ENCODE results near the gene GOLGA6A. TPM values are rescaled to one million over a fixed set of nuclear protein-coding genes. Genes with fewer than 3 reads are reported as not detected.

The GOLGA6A gene
- total RNA-seq, 2 experiments from 2014 or later, result 0.14 to 0.84 TPM

DNA sequence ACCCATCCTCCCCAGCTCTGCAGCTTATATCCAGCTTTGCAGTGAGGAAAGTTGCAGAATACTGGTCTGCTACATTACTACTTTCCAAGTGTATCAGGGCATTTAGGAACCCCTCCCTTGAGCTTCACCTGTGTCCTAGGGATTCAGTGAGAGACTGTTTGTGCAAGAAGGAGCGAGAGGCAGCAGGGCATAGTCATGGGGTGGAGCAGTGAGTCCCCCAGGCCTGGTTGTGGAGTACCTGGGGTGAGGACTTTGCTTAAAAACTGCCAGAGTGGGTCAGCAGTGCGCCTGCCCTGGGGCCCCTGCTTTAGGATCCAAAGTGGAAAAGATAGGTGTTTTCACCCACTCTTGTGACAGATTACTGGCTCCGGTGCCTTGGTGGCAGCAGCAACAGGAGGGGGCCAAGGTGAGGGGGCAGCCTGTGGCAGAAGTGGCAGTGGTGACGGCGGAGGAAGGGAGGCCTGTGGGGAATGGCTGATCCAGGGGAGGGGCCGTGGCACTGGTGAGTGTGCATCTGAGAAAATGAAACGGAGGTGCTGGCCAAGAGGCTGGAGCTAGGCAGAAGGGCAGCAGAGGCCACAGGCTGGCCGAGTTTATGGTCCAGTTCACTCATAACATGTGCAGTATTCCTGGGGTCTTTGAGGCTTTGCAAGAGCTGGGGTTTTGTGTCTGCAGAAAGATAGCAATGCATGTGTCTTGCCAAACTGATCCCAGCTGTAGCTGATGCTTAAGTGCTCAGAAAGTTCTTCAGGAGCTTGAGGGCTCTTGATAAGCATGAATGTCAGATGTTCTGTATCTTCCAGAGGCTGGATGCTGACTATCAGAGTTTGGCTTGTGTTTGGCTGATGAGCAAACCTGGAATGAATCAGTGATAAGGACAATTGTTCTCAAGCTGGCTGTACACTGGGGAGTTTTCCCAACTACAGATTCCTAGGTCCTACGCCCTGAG lies 43.4 kb downstream of the GOLGA6A start:
- Mint-ChIP-seq H3K4me3 (no peak overlapping the region), H3K27me3 (ENCODE audit: low read depth) (no peaks in the 10 kb centered on the region), H3K27ac (no peak overlapping the region), H3K4me1 (ENCODE audit: low read depth) (no peaks in the 10 kb centered on the region), H3K9me3 (no peaks in the 10 kb centered on the region), H3K36me3 (ENCODE audit: low read depth) (peaks cover 19% of the 10 kb centered on the region)
- intact Hi-C loops (cut with micrococcal nuclease), result no loop called here
- no peak for DNase-seq
- CTCF ChIA-PET, result interaction anchor here (1.1 to 4.0 kb wide), 4 partner anchors 10 to 66 kb away, joined by 3 to 29 read pairs (median 6); no protein-coding TSS in a partner anchor

DNA sequence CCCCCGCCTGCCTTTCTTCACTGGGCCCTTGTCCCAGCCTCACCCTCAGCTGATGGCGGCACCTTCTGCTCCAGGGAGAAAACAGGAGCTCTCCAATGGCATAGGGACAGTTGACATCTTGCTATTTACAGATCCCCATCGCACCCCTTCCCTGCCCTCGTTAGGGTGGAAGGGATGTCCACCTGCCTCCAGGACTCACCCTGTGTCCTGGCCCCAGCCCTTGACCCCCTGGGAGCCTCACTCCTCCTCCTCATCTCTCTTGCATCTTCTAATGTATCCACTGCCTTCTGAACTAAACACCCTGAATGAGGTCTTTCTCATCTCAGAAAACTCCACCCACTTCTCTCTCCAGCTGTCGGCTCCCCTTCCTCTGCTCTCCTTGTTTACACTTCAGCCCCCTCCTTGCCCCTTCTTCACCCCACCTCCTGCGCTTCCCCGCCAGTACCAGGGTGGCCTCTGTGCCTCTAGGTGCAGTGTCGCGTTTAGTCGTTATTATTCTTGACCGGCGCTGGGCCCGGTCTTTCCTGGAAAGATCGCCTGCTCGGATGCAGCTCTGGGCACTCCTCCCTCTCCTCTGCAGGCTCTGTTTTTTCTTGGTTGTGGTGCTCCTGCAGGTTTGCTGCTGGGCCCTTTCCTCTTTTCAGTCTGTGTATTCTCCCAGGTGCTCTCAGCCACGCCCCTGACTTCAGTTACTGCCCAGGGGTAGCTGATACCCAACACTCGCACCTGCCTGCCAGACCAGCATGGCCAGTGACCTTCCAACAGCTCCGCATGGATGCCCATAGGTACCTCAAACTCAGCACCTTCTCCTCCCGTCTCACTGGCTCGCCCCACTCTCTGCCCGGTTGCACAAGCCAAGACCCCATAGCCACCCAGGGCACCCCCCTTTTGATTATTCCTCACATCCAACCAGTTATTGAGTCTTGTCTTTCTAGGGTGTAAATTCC lies 44.9 kb downstream of the GOLGA6A start:
- H3K36me3 Mint-ChIP-seq (ENCODE audit: low read depth), result peaks cover 18% of the 10 kb centered on the region
- CTCF ChIA-PET, result interaction anchor here (1.1 to 4.0 kb wide), 6 partner anchors 10 to 86 kb away, joined by 3 to 29 read pairs (median 9); no protein-coding TSS in a partner anchor

DNA sequence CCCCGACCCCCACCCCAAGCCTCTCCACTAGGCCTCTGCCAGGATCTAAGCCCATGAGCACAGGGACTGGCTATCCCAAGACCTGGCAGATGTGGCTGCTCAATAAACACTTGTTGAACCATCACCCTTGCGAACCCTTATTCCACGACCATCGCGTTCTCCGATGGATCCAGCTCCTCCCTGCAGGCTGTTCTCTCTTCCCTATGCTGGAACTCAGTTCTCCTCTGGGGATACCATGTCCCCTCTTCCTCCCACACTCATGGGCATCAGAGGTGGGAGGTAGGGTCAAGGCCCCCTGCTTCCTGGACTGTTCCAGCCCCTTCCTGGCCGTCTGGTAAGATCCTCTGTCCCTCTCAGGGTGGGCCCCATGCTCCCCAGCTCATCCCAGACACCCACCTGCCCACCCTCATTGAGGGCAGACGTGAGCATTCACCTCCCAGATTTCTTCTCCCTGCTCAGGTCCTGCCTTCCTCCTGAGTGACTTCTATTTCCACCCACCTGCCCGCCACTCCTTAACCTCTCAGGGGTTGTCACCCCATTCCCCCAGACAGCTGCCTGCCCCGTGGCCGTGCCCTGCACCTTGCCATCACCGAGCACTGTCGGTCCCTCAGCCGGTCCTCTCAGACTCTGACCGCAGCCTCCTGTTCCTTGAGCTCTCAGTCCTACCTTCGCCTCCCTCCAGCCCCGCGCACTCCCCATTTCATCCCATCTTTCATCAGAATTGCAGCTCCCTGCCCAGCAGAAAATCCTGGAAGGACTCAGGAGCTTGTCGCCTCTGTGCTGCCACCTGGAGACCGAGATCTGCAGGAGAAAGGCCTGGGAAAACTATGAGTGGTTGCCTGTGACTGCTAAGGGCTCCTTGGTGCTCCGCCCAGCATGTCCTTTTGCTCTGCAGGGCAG lies 45.8 kb downstream of the GOLGA6A start:
- H3K4me1 Mint-ChIP-seq (ENCODE audit: low read depth), result no peaks in the 10 kb centered on the region
- no peaks in the 10 kb centered on the region for H3K27me3 Mint-ChIP-seq (ENCODE audit: low read depth)
- no peak overlapping the region for H3K4me3 Mint-ChIP-seq
- H3K27ac Mint-ChIP-seq, result peak overlapping the region; percentile 10
- H3K36me3 Mint-ChIP-seq (ENCODE audit: low read depth), result peaks cover 18% of the 10 kb centered on the region
- CTCF ChIA-PET, result interaction anchor here (0.7 to 2.5 kb wide), 5 partner anchors 11 to 85 kb away, joined by 4 to 20 read pairs (median 5); partner anchors contain the start of gene PML
- H3K9me3 Mint-ChIP-seq, result no peaks in the 10 kb centered on the region
- DNase-seq, result peak; percentile 25
- intact Hi-C loops (cut with micrococcal nuclease), result loop anchor here (1.0 kb wide), 1 partner anchor 63 kb away; no protein-coding TSS in a partner anchor

More for the DNA sequence above, 44.9 kb downstream of the GOLGA6A start:
- no peaks in the 10 kb centered on the region for H3K27me3 Mint-ChIP-seq (ENCODE audit: low read depth)
- no peaks in the 10 kb centered on the region for H3K4me1 Mint-ChIP-seq (ENCODE audit: low read depth)
- no peaks in the 10 kb centered on the region for H3K9me3 Mint-ChIP-seq
- H3K27ac Mint-ChIP-seq, result no peak overlapping the region
- no peak for DNase-seq
- intact Hi-C loops (cut with micrococcal nuclease), result loop anchor here (1.0 kb wide), 1 partner anchor 64 kb away; no protein-coding TSS in a partner anchor
- H3K4me3 Mint-ChIP-seq, result no peak overlapping the region

DNA sequence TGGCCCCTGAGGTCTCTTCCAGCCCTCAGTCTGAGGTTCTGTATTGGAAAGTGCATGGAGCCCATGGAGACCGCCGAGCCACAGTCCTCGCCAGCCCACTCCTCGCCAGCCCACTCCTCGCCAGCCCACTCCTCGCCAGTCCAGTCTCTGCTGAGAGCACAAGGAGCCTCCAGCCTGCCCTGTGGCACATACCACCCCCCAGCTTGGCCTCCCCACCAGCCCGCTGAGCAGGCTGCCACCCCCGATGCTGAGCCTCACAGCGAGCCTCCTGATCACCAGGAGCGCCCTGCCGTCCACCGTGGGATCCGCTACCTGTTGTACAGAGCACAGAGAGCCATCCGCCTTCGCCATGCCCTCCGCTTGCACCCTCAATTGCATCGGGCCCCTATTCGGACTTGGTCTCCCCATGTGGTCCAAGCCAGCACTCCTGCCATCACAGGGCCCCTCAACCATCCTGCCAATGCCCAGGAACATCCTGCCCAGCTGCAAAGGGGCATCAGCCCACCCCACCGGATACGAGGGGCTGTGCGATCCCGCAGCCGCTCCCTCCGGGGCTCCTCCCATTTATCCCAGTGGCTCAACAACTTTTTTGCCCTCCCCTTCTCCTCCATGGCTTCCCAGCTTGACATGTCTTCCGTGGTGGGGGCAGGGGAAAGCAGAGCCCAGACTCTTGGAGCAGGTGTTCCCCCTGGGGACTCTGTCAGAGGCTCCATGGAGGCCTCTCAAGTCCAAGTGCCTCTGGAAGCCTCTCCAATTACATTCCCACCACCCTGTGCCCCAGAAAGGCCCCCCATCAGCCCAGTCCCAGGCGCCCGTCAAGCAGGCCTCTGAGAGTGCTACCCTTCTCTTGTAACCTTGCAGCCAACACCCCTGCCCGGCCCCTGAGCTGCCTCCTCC lies 47.0 kb downstream of the GOLGA6A start:
- no peaks in the 10 kb centered on the region for H3K4me1 Mint-ChIP-seq (ENCODE audit: low read depth)
- intact Hi-C loops (cut with micrococcal nuclease), result no loop called here
- no peaks in the 10 kb centered on the region for H3K9me3 Mint-ChIP-seq
- peaks cover 20% of the 10 kb centered on the region for H3K36me3 Mint-ChIP-seq (ENCODE audit: low read depth)
- H3K27me3 Mint-ChIP-seq (ENCODE audit: low read depth), result no peaks in the 10 kb centered on the region
- CTCF ChIA-PET, result interaction anchor here (0.6 to 1.7 kb wide), 4 partner anchors 41 to 65 kb away, joined by 3 to 20 read pairs (median 5); partner anchors contain the start of gene PML
- no peak for DNase-seq
- H3K4me3 Mint-ChIP-seq, result no peak overlapping the region
- no peak overlapping the region for H3K27ac Mint-ChIP-seq

DNA sequence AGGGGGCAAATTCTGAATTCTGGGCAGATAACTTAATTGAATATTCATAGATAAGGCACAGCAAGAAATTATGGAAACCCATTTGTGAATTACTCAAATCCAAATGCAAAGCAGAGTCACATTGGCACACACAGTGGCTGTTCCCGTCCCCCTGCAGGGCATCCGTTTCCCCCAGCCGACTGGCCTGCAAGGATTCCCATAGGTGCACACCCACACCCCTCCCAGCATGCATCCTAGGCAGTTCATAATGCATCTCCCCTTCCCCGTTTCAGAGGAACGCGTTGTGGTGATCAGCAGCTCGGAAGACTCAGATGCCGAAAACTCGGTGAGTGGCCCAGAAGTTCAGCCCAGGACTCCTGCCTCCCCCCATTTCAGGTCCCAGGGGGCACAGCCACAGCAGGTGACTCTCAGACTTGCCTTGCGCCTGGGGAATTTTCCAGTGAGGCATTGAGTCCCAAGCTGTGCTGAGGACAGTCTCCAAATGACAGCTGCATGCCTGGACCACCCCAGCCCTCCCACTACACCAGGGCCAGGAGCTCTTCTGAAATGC lies 48.1 kb downstream of the GOLGA6A start:
- no peaks in the 10 kb centered on the region for H3K4me1 Mint-ChIP-seq (ENCODE audit: low read depth)
- H3K4me3 Mint-ChIP-seq, result no peak overlapping the region
- H3K9me3 Mint-ChIP-seq, result no peaks in the 10 kb centered on the region
- peaks cover 18% of the 10 kb centered on the region for H3K36me3 Mint-ChIP-seq (ENCODE audit: low read depth)
- no peak overlapping the region for H3K27ac Mint-ChIP-seq
- CTCF ChIA-PET, result interaction anchor here (0.6 to 1.0 kb wide), 2 partner anchors 62 to 64 kb away, joined by 3 to 5 read pairs; no protein-coding TSS in a partner anchor
- no peaks in the 10 kb centered on the region for H3K27me3 Mint-ChIP-seq (ENCODE audit: low read depth)
- intact Hi-C loops (cut with micrococcal nuclease), result no loop called here
- no peak for DNase-seq

DNA sequence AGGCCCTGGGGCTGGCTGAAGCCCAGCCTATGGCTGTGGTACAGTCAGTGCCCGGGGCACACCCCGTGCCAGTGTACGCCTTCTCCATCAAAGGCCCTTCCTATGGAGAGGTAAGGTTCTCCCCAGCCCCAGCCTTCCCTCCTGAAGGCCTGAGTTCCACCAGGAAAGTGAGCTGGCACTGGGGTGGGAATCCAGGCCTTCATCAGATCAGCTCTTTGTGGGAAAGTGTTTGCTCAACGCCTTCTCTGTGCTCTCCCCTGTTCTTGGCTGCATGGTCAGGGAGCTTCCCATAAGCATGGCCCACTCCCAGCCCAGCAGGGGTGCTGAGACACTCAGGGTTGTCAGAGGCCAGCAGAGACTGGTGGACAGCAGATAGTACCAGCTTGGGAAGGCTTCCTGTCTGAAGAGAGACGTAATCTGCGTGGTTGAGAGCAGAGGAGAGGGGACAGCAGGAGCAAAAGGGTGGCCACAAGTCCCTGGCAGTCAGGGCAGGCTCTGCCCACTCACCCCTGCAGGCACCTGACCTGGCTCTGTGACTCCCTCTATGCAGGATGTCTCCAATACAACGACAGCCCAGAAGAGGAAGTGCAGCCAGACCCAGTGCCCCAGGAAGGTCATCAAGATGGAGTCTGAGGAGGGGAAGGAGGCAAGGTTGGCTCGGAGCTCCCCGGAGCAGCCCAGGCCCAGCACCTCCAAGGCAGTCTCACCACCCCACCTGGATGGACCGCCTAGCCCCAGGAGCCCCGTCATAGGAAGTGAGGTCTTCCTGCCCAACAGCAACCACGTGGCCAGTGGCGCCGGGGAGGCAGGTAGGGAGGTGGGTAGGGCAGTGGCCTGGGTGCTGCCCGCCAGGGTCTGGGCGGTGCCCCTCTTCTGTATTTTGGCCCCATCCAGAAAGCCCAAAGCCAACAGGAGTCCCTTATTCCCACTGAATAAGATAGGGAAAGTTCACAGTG lies 49.5 kb downstream of the GOLGA6A start:
- no peak for DNase-seq
- CTCF ChIA-PET, result no interaction called here
- no peak overlapping the region for H3K4me3 Mint-ChIP-seq
- H3K9me3 Mint-ChIP-seq, result no peaks in the 10 kb centered on the region
- H3K4me1 Mint-ChIP-seq (ENCODE audit: low read depth), result no peaks in the 10 kb centered on the region
- no peaks in the 10 kb centered on the region for H3K27me3 Mint-ChIP-seq (ENCODE audit: low read depth)
- H3K27ac Mint-ChIP-seq, result no peak overlapping the region
- H3K36me3 Mint-ChIP-seq (ENCODE audit: low read depth), result peaks cover 21% of the 10 kb centered on the region
- intact Hi-C loops (cut with micrococcal nuclease), result no loop called here

DNA sequence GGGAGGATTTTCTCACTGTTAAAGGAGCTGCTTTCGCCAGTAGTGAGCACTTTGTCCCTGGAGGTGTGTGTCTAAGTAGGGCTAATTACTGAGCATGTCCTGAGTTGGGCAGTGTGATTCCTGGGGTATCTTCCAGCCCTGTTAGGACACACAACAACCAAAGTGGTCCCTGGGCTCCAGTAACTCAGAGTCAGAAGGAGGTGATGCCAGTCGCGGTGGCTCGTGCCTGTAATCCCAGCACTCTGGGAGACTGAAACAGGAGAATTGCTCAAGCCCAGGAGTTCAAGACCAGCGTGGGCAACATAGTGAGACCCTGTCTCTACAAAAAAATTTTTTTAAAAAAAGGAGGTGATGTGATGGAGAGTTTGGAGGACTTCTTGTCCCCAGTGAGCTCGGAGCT lies 50.3 kb downstream of the GOLGA6A start:
- no peaks in the 10 kb centered on the region for H3K4me1 Mint-ChIP-seq (ENCODE audit: low read depth)
- no peaks in the 10 kb centered on the region for H3K27me3 Mint-ChIP-seq (ENCODE audit: low read depth)
- H3K4me3 Mint-ChIP-seq, result no peak overlapping the region
- DNase-seq, result no peak
- intact Hi-C loops (cut with micrococcal nuclease), result no loop called here
- peaks cover 21% of the 10 kb centered on the region for H3K36me3 Mint-ChIP-seq (ENCODE audit: low read depth)
- H3K27ac Mint-ChIP-seq, result no peak overlapping the region
- H3K9me3 Mint-ChIP-seq, result no peaks in the 10 kb centered on the region
- CTCF ChIA-PET, result interaction anchor here (0.7 kb wide), 1 partner anchor 82 kb away, joined by 3 read pairs; no protein-coding TSS in a partner anchor

DNA sequence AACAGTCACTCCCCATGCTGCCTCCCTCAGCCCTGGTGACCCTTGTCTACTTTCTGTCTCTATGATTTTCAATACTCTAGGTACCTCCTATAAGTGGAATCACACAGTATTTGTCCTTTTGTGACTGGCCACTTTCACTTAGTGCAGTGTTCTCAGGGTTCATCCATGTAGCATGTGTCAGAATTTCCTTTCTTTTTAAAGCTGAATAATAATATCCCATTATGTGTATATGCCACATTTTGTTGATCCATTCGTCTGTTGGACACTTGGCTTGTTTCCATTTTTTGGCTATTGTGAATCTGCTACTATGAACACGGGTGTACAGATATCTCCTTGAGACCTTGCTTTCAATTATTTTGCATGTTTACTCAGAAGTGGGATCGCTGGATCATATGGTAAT lies 53.7 kb downstream of the GOLGA6A start:
- CTCF ChIA-PET, result interaction anchor here (0.7 kb wide), 1 partner anchor 249 kb away, joined by 4 read pairs; no protein-coding TSS in a partner anchor
- Mint-ChIP-seq H3K9me3 (no peaks in the 10 kb centered on the region), H3K36me3 (ENCODE audit: low read depth) (peaks cover 7% of the 10 kb centered on the region), H3K27me3 (ENCODE audit: low read depth) (no peaks in the 10 kb centered on the region), H3K4me3 (no peak overlapping the region), H3K4me1 (ENCODE audit: low read depth) (peaks cover under 1% of the 10 kb centered on the region), H3K27ac (no peak overlapping the region)
- intact Hi-C loops (cut with micrococcal nuclease), result no loop called here
- DNase-seq, result no peak

DNA sequence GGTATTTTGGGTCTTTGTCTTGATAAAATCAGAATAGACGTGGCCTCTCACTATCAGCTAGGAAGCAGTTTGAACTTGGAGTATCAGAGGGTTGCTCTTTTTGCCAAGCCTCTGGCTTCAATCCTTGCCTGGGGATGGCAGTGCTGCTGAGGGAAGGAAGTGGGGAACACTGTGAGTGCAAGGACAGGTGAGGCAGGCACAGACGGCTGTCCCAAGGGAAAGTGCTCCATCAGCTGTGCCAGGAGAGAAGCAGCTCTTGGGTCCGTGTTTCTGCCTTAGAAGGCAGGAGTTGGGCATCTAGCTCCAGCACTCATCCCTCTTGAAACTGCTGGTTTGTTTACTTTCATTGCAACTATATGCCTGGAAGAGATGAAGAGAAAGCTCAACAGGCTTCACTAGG lies 54.7 kb downstream of the GOLGA6A start:
- CTCF ChIA-PET, result no interaction called here
- Mint-ChIP-seq H3K27ac (no peak overlapping the region), H3K36me3 (ENCODE audit: low read depth) (peaks cover 11% of the 10 kb centered on the region), H3K27me3 (ENCODE audit: low read depth) (no peaks in the 10 kb centered on the region), H3K9me3 (no peaks in the 10 kb centered on the region), H3K4me1 (ENCODE audit: low read depth) (peaks cover 5% of the 10 kb centered on the region), H3K4me3 (no peak overlapping the region)
- DNase-seq, result no peak
- intact Hi-C loops (cut with micrococcal nuclease), result no loop called here
